Right lung (tissue), 5 donors: Measurements from ENCODE around the gene HOXB8. TPM values are rescaled to one million over a fixed set of nuclear protein-coding genes. Genes with fewer than 3 reads are reported as not detected.

ENCODE experiments used
- DNase-seq, 2 donors: peaks; one replicate each; pipeline ENCODE4 v3.0.0-alpha.2; 2013
- polyA plus RNA-seq, 5 donors: library from polyadenylated mRNA; unstranded; fragments of 120-200 nt; gene quantifications; one replicate each; pipeline versions ENCODE4 v1.2.1 to v1.2.3, GENCODE V29; 2013; ENCODE audit warnings: inconsistent platforms in 1 of 5, low replicate concordance in 1 of 5; ENCODE audit not compliant: insufficient read length in 5 of 5, insufficient read depth in 1 of 5

HOXB8 gene
- polyA plus RNA-seq, 5 donors = 0.33 to 0.70 (median 0.48) TPM

DNA sequence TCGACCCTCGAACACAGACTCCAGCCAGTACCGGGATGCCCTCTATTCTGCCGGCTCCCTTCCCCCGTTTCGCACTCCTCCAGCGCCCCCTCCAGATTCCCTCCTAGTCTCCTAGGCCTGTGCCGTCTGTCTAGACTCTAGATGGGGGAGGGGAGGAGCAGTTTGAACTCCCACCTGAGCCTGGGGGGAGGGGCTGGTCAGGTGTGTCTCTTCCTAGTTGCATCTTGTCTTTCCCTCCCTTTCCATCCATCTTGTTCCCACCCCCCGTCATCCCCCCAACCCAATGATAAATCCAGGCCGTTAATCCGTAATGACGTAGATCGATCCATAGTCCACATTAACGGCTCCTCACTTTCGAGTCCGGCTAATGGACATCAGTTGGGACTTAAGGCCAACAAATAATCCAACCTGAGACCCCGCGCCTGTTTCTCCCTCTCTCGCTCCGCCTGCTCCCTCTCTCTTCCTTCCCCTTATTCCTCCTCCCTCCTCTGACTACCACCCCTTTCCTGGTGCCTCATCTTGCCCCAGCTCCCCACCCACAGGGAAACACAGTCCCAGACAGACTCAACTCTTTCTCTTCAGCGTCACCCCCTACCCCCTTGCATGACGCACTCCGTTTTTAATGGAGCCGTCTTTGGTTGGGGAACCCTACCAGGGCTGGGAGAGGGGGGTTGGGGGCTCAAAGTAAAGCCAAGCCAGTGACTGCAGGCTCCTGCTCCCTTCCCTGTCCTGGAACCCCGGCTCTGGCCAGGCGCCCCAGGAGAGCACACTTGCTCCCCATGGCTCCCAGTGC lies 18.2 kb downstream of the HOXB8 start:
- peak in 1 of 2 donors; percentile 47 for DNase-seq

DNA sequence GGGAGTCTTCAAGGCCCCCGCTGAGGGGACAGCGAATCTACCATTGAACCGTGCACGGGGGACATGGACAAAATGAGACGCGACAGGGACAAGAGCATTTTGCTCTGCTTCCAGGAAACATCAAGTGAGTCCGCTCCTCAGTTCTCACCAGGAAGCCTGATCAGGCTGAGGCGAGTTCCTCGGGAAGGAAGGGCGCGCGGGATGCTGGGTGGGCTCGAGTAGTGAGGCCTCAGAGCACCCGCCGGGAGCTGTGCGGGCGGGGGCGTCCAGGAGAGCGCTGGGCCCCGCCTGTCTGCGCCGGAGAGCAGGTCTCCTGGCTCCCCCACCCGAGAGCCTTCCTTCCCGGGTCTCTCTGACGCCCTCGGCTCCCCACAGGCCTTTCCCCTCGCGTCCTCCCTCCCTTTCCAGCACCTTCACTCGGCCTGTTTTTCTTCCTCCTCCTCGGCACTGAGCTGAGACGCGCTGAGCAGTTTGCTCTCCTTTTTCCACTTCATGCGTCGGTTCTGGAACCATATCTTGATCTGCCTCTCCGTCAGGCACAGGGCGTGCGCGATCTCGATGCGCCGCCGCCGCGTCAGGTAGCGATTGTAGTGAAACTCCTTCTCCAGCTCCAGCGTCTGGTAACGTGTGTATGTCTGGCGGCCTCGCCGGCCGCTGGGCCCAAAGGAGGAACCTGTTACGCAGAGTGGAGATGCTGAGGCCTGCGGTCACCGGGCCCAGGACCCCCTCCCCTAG lies 18.9 kb downstream of the HOXB8 start:
- DNase-seq = peak in 1 of 2 donors; percentile 29

DNA sequence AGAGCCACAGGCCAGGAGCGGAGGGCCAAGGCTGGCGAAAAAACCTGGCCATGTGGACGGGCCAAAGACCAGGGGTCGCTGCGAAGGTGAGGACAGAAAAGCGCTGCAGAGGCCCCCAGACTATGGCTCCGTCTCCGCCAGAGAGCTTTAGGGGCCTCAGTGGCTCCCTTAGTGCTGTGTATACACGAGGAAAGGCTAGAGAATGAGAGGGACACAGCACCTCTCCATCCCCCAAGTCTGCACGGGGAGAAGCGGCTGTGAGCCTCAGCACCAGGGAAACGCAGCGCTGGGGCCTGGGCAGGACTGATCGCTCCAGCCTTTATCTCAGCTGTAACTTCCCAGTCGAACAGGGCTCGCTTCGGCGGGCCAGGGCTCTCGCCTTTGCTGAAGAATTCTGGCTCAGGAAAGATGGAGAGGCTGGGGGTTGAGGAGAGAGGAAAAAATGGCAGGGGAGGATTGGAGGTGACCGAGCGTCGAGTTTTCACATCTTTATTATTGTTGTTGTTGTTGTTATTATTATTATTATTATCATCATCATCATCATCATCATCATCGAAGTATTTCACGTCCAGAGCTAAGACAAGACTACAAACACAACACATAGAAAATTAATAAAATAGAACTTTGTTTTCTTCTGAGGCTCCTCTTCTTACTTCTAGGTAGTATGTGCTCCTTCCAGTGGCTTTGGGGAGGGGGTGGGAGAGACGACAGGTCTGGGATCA lies 19.7 kb downstream of the HOXB8 start:
- no peak for DNase-seq

DNA sequence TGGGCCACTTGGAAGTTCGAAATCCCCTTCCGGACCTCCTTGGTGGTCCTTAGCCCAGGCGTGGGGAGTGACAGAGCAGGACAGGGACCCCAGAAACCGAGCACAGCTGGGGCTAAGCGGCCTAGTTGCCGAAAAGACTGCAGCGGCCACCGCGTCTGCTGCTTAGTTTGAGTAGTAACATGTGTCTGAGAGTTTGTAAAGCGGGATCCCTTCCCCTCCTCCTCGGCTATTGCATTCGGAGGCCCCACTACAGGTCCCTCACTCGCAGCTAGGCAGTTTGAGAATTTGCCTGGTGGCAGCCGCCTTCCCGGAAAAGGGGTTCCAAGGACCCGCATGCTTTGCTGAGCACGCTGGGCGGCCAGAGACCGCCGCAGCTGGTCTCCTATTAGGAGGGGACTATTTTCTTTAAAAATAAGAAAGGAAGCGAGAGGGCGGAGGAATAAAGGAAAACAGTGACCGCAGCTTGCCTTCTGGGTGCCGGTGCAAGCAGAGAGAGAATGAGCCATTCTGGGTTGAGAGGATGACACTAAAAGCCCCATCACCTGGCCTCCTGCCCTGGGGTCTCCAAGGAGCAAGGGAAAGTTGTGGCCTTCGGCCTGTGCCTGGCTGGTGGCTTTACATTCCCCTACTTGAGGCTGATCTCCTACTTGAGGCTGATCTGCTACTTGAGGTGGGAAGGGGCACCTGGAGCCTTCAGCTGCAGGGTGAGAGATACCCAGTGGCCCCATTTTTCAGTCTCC lies 20.4 kb downstream of the HOXB8 start:
- peak in 1 of 2 donors; percentile 62 for DNase-seq

DNA sequence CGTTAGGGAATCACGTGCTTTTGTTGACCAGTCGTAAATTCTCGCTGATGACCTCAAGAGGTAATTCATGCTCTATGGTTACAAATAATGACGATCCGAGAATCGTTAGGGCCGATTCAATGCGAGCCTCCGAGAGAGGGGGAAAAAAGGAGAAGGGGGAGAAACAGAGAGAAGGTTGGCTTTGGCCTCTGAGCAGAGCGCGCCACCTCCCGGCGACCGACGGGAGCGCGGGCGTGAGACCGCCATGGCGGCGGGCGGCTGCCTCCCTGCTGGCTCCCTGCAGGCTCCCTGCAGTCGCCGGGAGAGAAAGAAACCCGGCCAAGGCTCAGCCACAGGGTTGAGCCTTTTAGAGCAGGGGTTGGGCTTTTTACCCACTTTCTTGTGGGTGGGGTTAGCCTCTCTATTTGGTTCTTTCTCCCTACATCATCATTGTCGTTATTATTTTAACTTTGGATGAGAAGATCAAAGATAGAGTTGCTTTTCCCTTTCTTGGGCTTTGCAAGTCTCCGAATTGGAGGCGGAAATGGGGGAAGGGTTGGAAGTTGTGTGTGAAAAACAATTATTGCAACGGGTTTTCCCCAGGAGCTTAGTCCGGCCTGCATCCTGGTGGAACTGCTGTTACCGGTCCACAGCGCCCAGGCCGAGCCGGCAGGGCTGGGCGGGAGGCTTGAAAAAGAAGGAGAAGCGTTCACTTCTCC lies 21.1 kb downstream of the HOXB8 start:
- DNase-seq = peak; percentile 94 to 97

DNA sequence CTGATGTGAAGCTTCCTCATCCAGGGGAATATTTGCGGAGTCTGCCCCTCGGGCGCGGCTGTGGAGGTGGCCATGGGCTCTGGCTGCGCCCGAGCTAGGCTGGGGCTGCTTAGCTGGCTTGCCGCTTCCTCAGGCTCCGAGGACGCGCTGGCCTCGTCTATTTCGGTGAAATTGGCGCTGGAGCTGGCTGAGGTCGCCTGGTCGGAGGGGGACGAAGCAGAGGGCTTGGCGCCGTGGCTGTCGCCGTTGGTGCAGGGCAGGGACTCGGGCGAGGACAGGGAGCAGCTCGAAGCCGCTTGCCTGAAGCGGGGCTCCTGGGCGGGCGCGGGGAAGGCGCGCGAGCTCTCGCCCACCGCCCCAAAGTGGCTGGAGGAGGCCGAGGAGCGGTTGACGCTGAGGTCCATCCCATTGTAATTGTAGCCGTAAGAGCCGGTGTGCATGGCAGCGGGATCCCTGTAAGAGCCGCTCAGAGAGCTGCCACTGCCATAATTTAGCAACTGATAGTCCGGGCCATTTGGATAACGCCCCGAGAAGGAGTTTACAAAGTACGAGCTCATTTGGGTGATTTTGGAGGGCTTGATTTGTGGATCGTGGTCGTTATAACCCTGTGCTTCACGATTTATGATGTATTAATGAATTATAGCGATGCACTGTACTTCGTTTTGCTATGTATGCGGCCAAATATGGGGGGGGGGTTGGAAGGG lies 21.8 kb downstream of the HOXB8 start, which contains the start of gene HOXB5:
Gene HOXB5, minus strand, starts transcription at position 654 of the 704 bp plus-strand sequence. Its CDS starts 97 bp downstream, at position 557.
- peak in 1 of 2 donors; percentile 31 for DNase-seq

DNA sequence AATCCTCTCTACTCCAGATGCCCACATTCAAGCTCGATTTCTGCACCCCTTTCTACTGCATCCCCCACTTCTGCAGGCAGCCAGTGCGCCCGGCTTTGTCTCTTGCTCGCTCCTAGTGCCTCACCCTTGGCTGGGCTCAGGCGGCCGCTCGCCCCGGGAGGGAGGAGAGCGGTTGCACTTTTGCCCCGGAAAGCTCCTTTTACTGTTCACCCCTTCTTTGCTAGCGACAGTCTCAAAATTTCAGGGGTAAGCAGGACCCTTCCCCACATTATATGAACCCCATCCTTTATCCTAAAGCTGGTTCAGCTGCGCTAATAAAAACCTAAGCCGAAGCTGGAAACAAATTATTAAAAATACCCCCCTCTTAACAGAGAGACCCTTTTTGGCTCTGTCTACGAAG lies 22.5 kb downstream of the HOXB8 start:
- DNase-seq = no peak

DNA sequence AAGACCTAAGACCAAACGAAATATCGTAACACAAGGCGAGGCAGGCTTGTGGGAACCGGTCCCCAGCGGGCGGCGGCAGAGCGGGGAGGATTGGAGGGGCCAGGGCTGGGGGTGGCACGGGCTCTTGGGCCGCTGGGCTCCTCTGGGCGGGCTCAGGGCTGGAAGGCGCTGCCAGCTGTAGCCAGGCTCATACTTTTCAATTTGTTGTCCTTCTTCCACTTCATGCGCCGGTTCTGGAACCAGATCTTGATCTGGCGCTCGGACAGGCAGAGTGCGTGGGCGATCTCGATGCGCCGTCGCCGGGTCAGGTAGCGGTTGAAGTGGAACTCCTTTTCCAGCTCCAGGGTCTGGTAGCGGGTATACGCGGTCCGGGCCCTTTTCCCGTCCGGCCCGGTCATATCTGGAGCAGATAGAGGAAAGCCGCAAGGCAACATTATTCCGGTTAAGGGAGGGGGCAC lies 23.0 kb downstream of the HOXB8 start:
- no peak for DNase-seq

DNA sequence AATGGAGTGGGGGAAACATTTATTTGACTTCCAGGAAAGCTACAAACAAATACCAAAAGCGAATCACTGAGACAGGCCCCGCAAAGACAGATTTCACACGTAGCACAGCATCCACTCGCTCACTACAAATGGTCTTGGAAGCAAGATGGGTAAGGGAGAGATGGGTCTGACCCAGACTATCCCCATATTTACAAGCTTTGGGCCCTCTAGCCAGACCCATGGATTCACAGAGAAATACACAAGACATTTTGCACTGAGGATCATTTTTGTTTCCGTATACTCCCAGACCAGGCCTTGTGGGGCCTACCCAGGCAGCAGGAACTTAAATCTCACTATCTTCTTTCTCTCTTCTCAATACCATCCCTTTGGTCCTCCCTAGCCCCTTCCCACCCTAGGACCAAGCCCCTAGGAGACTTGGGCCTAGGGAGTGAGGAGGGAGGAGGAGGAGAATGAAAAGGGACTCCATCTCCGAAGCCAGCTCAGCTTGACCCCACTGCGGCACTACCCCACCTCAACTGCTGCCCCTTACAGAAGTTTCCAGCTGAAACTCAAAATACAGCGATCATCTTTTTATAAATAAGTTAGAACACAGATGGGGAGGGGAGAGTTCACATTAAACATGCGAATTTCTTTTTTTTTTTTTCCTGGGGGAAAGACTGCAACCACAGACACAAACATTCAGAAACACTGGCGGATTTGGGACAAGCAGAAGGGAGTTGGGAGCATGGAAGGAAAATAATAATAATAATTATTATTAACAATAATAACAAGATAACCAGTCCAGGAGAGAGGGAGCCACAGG lies 23.6 kb downstream of the HOXB8 start:
- DNase-seq = peak in 1 of 2 donors; percentile 28

DNA sequence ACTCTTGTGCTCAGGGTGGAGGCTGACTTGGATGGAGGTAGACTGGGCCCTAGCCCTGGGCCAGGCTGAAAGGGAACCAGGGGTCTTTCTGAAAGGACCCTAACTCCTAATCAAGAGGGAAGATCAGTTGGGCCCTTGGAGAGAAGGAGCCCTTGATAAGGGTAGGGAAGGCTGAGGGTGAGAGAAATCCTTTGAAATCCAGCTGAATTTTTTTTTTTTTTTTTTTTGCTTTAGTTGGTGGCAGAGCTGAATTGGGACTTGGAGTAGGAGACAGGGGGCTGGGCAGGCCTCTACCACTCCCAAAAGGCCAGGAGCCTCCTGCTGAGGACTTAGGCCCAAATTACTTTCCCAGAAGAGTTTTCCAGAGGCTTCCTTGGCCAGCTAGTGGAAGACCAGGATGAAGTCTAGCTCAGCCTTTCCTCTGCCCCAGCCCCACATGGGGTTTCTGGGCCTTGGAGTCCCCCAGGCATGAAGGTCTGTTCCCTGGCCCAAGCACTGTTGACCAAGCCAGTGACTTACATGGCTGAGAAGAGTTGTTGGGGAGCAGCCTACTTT lies 24.4 kb downstream of the HOXB8 start:
- no peak for DNase-seq

DNA sequence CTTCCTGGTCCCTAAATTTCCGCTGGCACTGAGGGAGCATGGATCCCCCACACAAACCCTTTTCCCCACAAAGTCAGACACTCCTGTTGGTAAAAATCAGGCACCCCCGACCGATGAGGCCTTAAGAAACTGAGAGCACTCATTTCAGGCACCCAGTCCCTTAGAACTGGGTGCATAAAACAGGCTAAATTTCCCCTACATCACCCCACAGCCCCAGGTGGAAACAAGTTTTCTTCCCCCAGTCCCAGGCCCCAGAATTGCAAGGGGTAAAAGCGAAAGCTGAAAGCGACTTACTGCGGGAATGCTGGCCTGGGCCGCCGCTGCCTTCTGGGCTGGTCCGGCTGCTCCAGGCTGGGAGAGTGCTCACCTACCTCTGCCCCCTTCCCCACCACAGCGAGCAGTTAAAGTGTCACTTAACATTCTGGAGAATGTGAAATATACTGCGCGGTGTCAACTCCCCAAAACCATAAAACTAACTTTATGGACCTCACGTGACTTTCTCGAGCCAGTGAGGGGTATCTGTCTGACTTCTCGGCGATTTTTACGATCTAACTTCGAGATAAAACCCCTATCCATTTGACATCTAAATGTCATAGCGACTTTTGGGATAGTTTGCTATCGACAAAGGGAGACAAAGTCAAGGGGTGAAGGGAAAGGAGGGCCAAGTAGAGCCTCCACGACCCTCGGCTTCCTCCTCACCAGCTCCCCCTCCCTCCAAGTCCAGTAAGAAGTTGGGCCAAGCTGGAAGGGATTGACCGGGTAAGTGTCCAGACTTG lies 25.1 kb downstream of the HOXB8 start, which contains the start of gene HOXB3:
Gene HOXB3, minus strand, starts transcription at position 411 of the 776 bp plus-strand sequence. CDS start 37,767 bp downstream, outside the sequence.
- DNase-seq = peak in 1 of 2 donors; percentile 48

DNA sequence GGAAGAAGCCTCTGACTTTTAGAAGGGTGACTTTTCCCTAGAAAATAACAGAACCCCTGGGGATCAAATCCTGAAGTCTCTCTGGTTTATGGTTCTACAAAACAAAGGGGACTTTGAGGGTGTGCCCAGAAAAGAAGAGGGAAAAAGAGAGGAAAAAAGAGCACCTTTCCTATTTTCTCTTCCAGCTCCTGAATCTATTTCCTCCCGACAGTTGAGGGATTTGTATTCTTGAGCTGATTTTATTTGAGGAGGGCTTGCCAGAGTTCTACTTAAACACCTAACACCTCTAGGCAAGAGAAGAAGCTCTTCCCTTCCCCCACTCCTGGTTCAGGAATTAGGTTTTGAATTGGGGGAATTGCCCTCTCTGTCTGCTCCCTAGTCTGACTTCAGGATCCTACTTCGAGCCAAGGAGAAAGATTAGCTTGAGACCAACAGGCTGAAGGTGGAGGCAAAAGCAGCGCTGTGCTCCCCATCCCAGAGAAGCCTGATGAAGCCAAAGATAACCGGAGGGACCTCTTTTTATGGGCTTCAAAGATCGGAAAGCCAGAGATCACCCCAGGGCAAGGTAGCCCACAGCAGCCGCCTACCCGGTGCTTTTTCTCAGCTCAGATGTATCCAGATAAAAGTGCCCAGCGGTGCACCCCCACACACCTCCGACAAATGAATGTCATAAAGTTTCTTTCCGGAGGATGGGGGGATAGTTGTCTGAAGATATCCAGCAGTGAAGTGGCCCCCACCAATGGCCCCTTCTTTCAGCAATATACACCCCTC lies 25.8 kb downstream of the HOXB8 start:
- no peak for DNase-seq

DNA sequence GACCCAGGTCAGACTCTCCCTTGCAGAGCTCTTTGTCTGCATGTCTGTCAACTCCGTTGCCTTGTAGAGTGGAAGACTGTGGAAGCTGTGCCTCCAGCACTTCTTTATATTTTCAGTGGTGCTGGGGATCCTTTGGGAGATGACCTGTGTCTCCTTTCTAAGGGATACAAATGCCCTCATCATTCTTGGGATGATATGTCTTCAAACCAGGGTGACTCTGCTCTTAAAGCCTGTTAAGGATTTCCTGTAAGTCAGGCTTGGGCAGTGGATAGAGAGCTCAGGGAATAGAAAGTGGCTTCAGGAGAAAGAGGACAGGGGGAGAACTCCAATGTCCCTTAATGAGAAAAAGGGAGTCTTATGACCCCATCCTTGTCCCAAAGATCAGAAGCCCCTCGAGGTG lies 26.6 kb downstream of the HOXB8 start:
- no peak for DNase-seq

DNA sequence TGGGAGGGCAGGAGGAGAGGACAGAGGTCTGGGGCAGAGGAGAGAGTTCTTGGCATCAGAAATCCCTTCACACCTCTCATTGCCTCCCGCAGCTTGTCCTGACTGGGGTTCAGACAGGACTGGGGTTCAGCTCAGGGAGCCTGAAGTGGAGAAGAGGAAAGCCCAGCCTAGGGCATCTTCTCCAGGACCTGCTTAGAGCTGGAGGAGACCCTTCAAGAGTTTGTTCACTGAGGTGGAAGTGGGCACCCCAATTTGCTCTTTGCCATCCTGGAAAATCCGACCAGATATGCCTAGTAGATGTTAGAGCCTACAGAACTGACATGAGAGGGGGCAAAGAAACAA lies 27.0 kb downstream of the HOXB8 start:
- no peak for DNase-seq

DNA sequence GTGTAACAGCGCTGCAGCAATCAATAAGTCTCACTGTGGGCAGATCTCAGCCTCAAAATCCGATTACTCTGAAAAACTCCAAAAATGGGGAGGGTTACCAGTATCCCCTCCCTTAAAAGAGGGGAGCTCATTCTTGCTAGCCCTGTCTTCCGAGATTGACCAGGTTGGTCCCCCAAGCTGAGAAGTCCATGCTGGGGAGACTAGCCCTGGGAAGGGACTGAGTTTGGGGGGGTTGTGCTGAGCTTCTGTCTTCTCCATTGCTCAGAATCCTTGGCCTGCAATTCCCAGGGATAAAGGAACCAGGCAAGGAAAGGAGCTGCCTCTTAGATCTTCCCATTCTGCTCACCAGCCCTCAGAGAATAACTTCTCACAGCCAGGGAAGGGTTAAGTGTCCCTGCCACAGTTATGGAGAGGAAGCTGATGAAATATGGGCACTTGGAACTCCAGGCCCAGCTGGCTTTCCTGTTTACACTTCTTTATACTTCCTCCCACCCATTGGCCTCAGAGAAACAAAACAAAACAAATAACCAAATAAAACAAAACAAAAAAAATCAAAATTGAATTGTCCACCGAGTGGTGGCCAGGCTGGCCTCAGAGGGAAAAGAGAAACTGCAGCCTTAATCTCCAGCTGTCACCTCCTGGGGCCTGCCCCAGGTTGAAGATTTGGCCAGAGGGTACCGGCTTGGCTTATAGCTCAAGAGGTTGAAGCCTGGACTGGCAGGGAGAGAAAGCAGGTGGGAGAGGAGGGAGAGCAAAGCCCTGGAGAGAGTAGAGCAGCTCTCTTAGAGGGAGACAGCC lies 27.6 kb downstream of the HOXB8 start:
- DNase-seq = peak in 1 of 2 donors; percentile 66
